HG03139 (cell line): ENCODE results near the gene COQ2.
A peak's percentile ranks its signal among the peaks of the same experiment; 100 is the strongest.
"Not testable (repeated sequence)": the region's sequence is repeated elsewhere in the genome, so short reads cannot be mapped to it uniquely, and the experiment has no call there.

Source experiments
- ATAC-seq: cut with Tn5 transposase; IDR thresholded peaks from one replicate; pipeline ENCODE4 v1.9.1; 2021; ENCODE audit not compliant: unreplicated experiment

COQ2 gene, protein sequence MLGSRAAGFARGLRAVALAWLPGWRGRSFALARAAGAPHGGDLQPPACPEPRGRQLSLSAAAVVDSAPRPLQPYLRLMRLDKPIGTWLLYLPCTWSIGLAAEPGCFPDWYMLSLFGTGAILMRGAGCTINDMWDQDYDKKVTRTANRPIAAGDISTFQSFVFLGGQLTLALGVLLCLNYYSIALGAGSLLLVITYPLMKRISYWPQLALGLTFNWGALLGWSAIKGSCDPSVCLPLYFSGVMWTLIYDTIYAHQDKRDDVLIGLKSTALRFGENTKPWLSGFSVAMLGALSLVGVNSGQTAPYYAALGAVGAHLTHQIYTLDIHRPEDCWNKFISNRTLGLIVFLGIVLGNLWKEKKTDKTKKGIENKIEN

DNA sequence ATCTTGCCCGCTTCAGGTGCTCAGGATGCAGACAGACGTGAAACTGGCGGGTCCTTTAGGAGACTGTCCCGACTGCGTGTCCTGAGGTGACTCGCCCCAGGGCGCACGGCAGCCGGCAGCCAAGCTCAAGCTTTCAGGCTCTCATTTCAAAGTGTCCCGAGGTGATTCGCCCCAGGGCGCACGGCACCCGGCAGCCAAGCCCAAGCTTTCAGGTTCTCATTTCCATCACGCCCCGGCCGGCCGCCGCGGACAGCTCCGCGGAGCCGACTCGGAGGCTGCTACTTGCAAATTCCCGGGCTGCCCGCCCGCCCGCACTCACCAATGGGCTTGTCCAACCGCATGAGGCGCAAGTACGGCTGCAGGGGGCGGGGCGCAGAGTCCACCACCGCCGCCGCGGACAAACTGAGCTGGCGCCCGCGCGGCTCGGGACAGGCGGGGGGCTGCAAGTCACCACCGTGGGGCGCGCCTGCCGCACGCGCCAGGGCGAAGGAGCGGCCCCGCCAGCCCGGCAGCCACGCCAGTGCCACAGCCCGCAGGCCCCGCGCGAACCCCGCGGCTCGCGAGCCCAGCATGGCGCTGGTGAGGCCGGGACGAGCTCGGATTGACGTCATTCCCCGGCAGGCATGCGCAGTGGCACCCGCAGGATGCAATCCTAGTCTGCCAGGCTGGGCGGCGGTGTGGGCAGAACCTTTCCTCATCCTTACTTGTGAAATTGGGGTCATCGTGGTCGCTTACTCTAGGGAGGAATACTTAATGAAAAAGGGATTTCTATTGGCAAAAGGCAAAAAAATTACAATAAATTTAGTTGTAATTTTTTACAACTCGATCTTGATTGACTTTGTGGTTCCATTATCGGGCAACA lies at the start of gene COQ2:
TSS of gene COQ2 (minus strand) at position 606 of the 862 bp plus-strand sequence. CDS start at position 572, 34 bp downstream.
- ATAC-seq, result peak; percentile 80

DNA sequence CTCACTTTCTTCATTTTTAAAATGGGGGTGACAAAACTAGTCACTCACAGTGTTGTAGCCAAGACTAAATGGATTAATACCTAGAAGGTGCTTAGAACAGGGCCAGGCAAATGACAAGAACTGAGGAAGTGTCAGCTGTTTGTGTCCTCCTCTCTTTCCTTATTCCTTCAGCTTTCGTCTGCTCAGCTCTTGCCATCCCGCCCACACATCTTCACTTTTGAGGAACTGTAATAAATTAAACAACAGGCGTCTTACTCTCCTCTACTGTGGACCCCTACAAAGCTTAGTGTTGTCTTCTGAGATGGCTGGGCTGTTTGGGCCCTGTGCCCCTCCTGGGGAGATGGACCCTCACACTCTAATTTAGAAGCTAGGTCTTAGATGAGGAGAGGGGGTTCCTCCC lies 47.4 kb upstream of the COQ2 start:
- ATAC-seq, result no peak

DNA sequence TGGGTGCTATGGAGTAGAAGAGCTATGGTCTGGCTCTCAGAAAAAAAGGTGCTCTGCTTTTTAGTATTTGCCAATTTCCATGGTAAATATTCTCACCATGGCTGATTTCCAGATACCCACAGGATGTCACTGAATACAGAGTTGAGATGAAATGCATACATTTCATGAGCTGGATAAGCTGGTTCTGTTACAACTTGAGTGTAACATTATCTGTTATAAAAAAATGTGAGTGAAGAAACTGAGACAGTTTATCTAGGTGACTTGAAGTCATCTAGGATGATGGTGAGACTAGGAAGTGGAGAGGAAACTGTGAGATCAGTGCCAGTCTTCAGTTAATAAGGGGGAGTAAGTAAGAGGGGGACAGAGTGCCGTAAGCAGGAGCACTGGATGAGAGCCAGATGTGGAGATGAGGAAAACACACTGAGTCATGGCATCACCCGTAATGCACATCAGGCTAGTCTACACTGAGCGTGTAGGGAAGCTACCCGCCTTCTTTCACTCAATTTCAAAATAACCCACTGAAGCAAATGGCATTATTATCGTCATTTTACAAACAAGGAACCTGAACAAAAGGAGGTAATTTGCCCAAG lies 45.0 kb upstream of the COQ2 start:
- ATAC-seq, result no peak

DNA sequence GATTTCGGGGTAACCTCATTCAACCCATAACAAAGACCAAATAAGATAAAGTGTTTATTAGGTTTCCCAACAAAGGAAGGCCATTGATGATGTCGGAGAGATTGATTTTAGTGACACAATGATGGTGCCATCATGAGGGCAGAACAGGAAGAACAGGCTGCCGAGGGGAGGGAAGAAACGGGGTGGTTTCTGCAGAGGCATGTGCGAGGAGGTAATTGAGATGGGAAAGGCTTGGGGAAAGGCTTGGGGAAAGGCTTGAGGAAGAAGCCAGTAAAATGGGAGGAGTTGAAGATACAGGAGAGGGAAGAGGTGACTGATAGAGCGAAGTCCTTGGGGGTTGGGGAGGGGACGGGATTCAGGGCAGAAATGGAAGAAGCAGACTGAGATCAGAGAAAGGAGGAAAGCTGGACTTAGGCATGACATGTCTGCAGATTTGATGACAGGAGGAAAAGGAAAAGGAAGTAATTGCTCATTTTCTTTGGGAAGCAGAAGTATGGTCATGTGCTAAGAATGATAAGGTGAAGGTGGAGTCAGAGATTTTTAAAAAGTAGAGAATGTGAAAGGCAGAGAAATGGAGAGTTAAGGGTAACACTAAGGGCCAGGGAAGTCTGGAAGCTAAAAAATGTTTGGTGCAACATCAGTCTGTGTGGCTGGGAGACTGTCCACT lies 44.1 kb upstream of the COQ2 start:
- ATAC-seq, result no peak

DNA sequence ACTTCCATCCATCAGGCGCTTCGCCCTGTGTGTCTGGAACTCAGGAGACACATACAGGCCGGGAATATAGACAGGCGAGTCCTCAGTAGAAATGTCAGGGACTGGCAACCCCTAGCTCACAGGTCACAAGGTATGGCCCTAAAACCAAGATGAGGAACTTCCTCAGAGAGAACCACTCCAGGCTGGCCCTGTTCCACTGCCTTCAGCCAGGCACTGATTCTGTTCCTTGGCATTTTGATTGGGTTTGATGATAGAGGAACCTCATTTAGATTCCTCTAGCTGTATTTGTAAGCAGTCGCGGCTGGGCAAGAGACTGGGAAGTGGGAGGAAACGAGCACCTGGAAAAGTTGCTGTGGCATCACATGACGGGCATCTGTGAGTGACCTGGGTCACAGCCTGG lies 41.9 kb upstream of the COQ2 start:
- ATAC-seq, result no peak

DNA sequence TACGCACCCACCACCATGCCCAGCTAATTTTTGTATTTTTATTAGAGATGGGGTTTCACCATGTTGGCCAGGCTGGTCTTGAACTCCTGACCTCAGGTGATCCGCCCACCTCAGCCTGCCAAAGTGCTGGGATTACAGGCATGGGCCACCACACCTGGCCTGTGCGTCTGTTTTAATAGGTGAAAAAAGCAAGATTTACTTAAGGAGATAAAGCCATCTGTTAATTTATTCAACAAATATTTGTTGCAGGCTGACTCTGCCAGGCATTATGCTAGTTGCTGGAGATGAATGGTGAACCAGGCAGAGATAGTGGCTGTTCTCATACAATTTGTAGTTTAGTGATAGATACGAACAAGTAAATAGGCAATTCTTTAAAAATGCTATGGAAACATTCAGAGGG lies 40.7 kb upstream of the COQ2 start:
- not testable (repeated sequence) for ATAC-seq

DNA sequence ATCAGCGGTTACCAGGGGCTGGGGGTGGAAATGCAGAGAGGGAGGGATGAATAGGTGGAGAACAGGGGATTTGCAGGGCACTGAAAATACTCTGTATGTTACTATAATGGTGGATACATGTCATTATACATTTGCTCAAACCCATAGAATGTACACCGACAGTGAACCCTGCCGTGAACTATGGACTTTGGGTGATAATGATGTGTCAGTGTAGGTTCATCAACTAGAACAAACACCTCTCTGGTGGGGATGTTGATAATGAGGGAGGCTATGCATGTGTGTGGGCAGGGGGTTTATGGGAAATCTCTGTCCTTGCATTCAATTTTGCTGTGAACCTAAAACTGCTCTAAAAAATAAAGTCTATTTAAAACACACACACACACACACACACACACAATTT lies 38.5 kb upstream of the COQ2 start:
- ATAC-seq, result no peak

DNA sequence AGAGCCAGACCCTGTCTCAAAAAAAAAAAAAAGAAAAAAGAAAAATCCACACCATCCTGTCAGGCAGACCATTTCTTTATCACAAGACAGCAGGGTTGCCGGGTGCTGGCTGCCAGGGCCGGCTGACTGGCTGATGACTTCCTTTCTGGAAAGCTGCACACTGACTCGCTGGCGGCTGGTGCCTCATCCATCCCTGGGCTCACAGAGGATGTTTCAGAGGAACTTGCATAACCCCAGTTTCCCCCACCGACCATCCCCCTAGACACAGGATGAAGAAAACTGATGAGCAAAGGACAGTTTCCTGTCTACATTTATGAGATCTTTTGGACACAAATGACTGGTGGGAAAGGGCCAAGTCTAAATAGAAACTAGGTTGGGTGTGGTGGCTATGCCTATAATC lies 36.0 kb upstream of the COQ2 start:
- ATAC-seq, result no peak

DNA sequence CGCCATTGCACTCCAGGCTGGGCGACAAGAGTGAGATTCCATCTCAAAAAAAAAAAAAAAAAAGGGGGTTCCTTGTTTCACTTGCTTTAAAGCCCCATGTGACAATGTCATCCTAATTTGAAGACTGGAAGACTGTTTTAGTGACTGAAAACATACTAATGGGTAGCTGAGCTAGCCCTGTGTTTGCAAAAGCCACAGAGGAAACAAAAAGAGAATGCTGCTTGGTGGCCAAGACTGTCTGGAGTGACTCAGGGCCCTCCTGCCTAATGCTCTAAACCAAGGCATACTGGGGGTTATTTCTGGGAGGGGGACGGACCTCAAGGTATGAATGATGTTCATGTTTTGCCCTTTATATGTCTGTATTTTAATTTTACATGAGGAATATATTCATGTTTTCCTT lies 34.1 kb upstream of the COQ2 start:
- ATAC-seq, result no peak

DNA sequence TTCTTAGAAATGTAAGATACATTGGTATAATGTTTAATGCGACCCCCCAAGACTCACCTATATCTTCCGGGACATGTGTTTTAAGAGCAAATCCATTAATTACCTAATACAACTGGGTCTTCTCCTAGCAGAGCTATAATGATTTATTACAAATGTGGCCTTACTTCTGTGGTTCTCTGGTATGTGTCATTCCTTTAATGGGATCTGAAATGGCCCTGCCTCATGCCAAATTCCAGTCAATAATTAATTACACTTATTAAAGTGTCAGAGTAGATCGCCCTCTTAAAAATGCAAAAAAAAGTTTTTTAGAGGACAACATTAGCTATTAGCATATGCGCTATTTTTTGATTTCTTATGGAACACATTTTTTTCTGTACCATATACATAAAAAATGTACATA lies 33.1 kb upstream of the COQ2 start:
- no peak for ATAC-seq

DNA sequence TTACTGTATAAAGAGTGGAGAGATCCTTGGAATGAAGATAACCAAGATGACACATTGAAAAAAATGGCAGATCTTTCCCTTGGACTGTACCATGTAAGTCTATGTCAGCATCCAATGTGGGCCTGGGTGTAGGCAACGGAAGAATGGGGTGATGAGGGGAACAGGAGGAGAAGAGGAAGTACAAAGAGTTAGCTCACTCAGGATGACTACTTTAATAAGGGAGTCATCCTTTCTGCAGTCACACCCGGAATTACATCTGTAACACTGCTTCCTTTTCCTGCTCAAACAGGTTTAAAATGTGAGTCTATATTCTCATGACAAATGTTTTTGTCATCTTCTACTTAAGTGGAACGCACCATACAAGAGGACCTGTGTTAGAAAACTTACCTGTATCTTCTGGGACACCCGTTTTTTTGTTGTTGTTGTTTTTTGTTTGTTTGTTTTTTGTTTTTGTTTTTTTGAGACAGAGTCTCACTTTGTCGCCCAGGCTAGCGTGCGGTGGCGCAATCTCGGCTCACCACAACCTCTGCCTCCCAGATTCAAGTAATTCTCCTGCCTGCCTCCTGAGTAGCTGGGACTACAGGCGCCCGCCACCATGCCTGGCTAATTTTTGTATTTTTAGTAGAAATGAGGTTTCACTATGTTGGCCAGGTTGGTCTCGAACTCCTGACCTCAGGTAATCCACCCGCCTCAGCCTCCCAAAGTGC lies 32.0 kb upstream of the COQ2 start:
- ATAC-seq, result no peak

DNA sequence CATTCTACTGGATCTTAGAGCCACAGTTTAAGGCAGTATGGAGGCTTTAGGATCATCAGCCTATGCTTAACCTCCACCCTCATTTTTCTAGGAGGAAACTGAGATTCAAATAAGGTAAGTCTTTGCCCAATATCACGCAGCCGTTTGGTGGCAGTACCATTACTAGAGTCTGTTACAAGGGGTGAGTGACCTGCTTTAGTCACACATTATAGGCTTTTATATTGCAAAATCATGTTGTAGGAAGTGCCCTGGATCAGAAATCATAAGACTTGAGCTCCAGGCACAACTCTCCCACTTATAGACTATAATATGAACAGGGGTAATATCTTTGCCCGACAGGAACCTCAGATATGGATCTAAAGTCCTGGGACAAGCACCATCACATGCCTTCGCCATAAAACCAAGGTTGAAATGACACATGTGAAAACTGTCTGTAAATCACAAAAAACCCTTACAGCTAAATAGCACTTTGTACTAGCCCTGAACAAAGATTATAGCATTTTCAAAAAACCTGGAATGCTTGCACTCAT lies 30.8 kb upstream of the COQ2 start:
- ATAC-seq, result no peak

DNA sequence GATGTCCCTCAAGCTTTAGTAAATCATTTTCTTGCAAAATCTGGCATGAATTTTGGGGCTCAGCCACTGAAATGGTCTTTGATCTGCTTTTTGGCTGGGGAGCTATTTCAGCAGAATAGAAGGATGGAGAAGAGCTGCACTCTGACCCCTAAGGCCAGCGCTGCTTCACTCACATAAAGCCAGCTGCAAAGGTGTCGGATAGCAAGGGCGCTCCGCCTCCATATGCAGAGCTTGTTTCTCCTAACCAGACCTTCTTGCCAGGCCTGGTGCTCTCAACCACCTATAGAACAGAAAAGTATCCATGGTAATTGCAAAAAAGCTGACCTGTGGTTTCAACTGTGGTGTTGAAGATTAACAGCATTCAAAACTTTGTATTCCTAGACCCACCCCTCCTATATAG lies 24.1 kb upstream of the COQ2 start:
- no peak for ATAC-seq

DNA sequence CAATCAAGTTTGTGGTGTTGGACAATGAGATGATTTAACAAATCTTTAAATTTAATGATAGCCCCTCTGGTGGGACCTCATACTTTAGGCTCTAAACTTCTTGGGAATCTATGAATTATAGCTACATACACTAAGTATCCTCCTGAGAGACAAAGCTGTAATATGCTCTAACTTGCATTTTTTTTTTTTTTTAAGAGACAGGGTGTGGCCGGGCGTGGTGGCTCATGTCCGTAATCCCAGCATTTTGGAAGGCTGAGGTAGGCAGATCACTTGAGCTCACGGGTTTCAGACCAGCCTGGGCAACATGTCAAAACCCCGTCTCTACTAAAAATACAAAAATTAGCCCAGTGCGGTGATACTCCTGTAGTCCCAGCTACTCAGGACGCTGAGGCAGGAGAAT lies 23.3 kb upstream of the COQ2 start:
- ATAC-seq, result no peak

DNA sequence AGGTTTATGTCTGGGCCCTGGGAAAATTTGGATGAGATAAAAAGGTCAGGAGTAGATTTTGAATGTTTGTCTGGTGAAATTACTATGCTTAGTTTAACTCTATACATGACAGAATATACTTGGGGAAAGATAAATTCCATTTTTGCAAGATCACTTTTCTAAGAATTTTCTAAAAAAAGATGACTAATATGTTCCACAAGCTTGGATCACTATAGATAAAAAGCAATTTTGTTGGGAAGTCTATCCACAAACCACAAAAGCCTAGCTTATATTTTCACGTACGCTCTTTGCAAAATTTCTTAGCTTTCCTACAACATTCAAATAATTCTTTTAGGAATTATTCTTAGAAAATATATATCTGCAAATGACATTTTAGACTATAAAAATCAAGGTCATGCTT lies 20.6 kb upstream of the COQ2 start:
- no peak for ATAC-seq

DNA sequence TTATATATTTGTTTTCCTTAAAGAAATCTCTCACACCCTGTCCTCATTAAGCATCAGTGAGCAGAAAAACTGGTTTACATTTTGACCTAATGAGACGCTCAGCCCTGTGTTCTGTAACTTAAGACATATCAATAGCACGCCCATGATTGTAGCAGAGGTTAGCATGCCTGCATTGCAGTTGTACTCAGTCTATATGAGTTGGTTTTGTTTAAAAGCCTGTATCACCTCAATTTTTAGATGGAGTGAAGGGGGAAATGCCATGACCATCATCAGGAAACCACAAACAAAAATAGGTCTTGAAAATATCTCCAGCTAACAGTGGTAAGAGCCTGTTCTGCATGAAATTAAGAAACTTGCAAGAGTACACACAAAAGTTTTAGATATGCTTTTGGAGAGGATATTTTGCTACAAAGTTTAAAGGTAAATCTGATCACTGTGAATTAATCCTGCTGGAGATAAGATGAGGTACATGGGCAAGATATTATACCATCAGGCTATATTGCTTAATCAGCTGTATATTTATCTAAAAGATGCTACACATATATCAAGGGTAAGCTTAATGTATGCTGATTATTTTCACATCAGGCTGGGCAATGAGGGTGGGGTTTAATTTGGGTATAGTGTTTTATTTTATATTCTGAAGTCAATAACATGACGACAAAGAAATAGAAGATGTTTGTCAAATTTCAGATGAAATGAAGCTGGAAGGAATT lies 13.1 kb upstream of the COQ2 start:
- ATAC-seq, result no peak

DNA sequence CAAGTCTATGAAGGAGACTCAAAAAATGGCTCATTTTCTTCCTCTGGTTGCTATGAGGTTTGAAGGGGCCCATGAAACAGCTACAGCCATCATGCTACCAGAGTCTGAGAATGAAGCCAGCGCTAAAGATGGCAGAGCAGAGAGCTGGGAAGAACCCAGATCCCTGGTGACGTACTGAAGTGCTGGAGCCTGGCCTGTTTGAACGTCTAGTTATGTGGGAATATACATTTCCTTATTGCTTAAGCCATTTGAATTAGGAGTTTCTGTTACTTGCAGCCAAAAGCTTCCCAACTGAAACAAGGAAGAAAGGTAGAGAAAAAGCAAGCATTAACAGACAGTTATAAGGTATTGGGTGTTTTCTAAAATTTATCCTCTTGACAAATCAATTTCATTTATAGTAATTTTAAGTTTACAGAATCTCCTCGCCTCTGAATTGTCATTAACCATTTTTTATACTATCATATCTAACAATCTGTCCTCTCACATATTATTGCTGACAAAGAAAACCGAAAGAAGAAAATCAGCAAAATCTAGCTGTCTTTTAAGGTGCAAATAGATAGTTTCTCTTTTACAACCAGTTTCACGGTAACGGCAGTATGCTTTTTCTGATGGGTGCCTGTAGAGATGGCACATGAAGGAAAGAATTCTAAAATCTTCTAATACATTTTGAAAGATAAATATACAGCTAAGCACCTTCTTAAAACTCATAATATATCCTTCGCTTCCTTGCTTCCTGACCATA lies 8.9 kb upstream of the COQ2 start:
- no peak for ATAC-seq

DNA sequence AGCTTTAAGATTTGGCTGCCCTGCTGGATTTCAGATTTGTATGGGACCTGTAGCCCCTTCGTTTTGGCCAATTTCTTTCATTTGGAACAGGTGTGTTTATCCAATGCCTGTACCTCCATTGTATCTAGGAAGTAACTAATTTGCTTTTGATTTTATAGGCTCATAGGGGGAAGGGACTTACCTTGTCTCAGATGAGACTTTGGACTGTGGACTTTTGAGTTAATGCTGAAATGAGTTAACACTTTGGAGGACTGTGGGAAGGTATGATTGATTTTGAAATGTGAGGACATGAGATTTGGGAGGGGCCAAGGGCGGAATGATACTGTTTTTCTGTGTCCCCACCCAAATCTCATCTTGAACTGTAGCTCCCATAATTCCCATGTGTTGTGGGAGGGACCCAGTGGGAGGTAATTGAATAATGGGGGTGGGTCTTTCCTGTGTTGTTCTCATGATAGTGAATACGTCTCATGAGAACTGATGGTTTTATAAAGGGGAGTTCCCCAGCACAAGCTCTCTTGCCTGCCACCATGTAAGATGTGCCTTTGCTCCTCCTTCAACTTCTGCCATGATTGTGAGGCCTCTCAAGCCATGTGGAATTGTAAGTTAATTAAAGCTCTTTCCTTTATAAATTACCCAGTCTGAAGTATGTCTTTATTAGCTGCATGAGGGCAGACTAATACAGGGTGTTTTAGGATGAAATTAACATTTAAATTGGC lies 5.6 kb upstream of the COQ2 start:
- ATAC-seq, result not testable (repeated sequence)

DNA sequence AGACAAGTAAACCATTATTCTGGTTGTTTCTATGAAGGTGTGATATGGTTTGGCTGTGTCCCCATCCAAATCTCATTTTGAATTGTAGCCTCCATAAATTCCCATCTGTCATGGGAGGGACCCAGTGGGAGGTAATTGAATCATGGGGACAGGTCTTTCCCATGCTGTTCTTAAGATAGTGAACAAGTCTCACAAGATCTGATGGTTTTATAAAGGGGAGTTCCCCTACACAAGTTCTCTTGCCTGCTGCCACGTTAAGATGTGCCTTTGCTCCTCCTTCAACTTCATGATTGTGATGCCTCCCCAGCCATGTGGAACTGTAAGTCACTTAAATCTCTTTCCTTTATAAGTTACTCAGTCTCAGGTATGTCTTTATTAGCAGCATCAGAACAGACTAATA lies 3.8 kb upstream of the COQ2 start:
- not testable (repeated sequence) for ATAC-seq
